Ascending aorta (tissue), 2 donors: ENCODE data around the gene EPSTI1. TPM values are rescaled to one million over a fixed set of nuclear protein-coding genes. Genes with fewer than 3 reads are reported as not detected.

ENCODE experiments used
- DNase-seq, 2 donors: peaks; one replicate each; pipeline ENCODE4 v3.0.0-alpha.2; 2019; ENCODE audit warnings: low spot score in 2 of 2
- H3K27ac ChIP-seq, 2 donors: fragments of 200-600 bp; sonication (generic); one replicate each; pipeline ENCODE4 v1.5.1; 2016 to 2017; ENCODE audit warnings: mild to moderate bottlenecking in 1 of 2
- H3K27me3 ChIP-seq: fragments of 200-600 bp; sonication (generic); one replicate; pipeline ENCODE4 v1.5.1; 2017
- H3K36me3 ChIP-seq, 2 donors: fragments of 200-600 bp; sonication (generic); one replicate each; pipeline ENCODE4 v1.5.1; 2016
- H3K4me1 ChIP-seq, 2 donors: fragments of 200-600 bp; sonication (generic); one replicate each; pipeline ENCODE4 v1.5.1; 2016 to 2017; ENCODE audit warnings: mild to moderate bottlenecking in 1 of 2
- H3K4me3 ChIP-seq, 2 donors: fragments of 200-600 bp; sonication (generic); one replicate each; pipeline ENCODE4 v1.5.1; 2016 to 2017; ENCODE audit warnings: mild to moderate bottlenecking in 1 of 2
- H3K9me3 ChIP-seq, 2 donors: fragments of 200-600 bp; sonication (generic); one replicate each; pipeline ENCODE4 v1.5.1; 2016
- CTCF ChIP-seq, 3 experiments: fragments of 200-600 bp in 2 of 3; fragments of 450-650 bp in 1 of 3; sonication (generic) in 2 of 3; IDR thresholded peaks; one replicate each; pipeline ENCODE4 v1.5.1; 2016 to 2019; ENCODE audit warnings: antibody characterized with exemption in 3 of 3, mild to moderate bottlenecking in 1 of 3, moderate library complexity in 1 of 3
- intact Hi-C: fragments of 100-400 bp; cut with DNase I; formaldehyde crosslinking; loops from one replicate; pipeline ENCODE4 v1.15.1; 2023
- total RNA-seq: library from RNA; depleted of rRNA; stranded (reverse); fragments of >200 nt; gene quantifications from one replicate; pipeline ENCODE4 v1.1.0, GENCODE V29; 2016

The EPSTI1 gene
- total RNA-seq, 1 donor from 2014 or later: 3.2 TPM

GRCh38 chr13:42891591-42891990 is 100.5 kb downstream of the EPSTI1 start:
- no peak for DNase-seq
- Histone ChIP-seq H3K27ac (no peak overlapping the region), H3K27me3 (no peaks in the 10 kb centered on the region), H3K9me3 (no peaks in the 10 kb centered on the region), H3K4me1 (no peaks in the 10 kb centered on the region), H3K4me3 (no peak overlapping the region), H3K36me3 (no peaks in the 10 kb centered on the region)
- TF ChIP-seq CTCF (IDR thresholded peaks at IDR 0.05): no peak
- intact Hi-C loops: no loop called here

DNA sequence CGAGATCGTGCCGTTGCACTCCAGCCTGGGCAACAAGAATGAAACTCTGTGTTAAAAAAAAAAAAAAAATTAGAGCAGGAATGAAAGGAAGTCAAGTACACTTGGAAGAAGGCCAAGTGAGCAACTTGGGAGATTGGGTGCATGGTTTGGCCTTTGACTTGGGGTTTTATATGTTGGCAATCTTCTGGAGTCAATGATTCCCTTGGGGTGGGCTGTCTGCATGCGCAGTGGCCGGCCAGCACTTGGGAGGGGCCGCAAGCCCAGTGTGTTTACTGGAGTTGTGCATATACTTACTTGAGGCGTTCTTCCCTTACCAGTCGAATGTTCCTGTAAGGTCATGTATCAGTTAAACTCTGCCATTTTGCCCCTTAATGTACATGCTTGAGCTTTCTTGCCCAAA is 106.7 kb downstream of the EPSTI1 start:
- Histone ChIP-seq H3K27me3 (no peaks in the 10 kb centered on the region), H3K9me3 (no peaks in the 10 kb centered on the region), H3K36me3 (no peaks in the 10 kb centered on the region), H3K4me3 (no peak overlapping the region), H3K4me1 (no peaks in the 10 kb centered on the region), H3K27ac (no peak overlapping the region)
- intact Hi-C loops: no loop called here
- DNase-seq: no peak
- TF ChIP-seq CTCF (IDR thresholded peaks at IDR 0.05): no peak

GRCh38 chr13:42883771-42884467 is 108.1 kb downstream of the EPSTI1 start:
- intact Hi-C loops: no loop called here
- no peak for TF ChIP-seq CTCF (IDR thresholded peaks at IDR 0.05)

DNA sequence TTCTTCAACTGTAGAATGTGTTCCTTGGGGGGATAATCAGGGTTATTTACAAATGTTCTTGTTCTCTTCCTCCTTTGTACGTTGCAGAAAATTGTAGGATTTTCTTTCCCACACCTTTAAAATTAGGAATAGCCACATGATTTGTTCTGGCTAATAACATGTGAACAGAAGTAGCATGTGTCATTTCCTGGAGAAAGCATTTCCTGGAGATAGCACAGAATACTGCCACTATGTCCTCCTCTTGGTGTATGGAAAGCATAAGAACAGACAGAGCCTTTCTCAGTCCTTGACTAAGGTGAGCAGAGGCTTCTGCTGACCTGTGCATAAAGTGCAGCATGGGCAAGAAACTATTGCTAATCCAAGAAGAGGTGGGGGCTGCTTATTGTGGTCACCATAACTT is 108.9 kb downstream of the EPSTI1 start:
- no peak for DNase-seq
- H3K9me3 ChIP-seq: no peaks in the 10 kb centered on the region
- H3K27ac ChIP-seq: no peak overlapping the region
- intact Hi-C loops: no loop called here
- no peaks in the 10 kb centered on the region for H3K36me3 ChIP-seq
- no peak overlapping the region for H3K4me3 ChIP-seq
- TF ChIP-seq CTCF (IDR thresholded peaks at IDR 0.05): no peak
- no peaks in the 10 kb centered on the region for H3K27me3 ChIP-seq
- H3K4me1 ChIP-seq: no peaks in the 10 kb centered on the region

More at GRCh38 chr13:42883771-42884467, 108.1 kb downstream of the EPSTI1 start:
- Histone ChIP-seq H3K36me3 (no peaks in the 10 kb centered on the region), H3K27me3 (no peaks in the 10 kb centered on the region), H3K4me3 (no peak overlapping the region), H3K4me1 (no peaks in the 10 kb centered on the region), H3K27ac (no peak overlapping the region), H3K9me3 (no peaks in the 10 kb centered on the region)
- DNase-seq: no peak

GRCh38 chr13:42880056-42880605 is 111.9 kb downstream of the EPSTI1 start:
- no peak overlapping the region for H3K4me3 ChIP-seq
- no peak for TF ChIP-seq CTCF (IDR thresholded peaks at IDR 0.05)

More at GRCh38 chr13:42880056-42880605, 111.9 kb downstream of the EPSTI1 start:
- intact Hi-C loops: no loop called here
- H3K9me3 ChIP-seq: no peaks in the 10 kb centered on the region
- H3K36me3 ChIP-seq: no peaks in the 10 kb centered on the region
- H3K4me1 ChIP-seq: no peaks in the 10 kb centered on the region
- no peaks in the 10 kb centered on the region for H3K27me3 ChIP-seq
- no peak for DNase-seq
- H3K27ac ChIP-seq: no peak overlapping the region
